ENCODE results near the gene EMC7. TPM values are rescaled to one million over a fixed set of nuclear protein-coding genes. Genes with fewer than 3 reads are reported as not detected.

Gene EMC7
- total RNA-seq, 4 donors from 2014 or later: 1.8 to 39.7 (median 24.5) TPM

DNA sequence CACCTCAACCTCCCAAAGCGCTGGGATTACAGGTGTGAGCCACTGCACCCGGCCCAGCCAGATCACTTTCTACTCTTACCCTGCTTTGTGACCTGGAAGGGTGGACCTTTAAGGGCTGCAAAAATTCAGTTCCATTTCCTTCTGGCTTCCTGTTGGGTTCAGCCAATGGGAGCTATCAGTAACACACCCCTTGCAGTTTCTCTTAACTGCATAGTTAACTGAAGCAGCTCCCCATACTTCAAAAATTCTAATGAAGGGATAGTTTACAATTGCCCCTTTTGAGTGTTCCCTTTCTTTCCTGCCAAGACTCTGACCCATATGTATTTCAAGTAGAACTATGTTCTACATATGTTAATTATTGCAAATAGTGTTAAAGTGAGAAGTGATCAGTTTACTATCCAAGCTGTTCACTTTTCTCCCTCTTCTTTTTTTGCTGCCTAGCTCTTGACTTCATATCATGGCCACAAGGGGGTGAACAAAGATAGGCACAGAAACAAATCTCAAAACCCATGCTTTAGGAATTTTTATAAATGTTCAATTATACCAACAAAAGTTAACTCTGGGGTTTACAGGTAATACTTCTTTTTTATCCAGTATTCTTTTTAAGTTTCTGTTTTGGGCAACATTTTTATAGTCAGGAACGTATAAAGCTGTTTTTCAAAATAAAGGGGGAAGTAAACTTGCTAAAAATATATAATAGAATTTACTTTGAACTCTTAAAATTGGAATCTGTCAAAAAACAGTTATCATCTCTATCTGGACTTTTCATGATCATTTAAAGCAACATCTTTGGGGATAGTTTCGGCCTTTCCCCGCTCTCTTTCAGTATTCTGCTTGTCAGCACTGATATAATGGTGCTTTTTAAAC is 8.4 kb upstream of the EMC7 start:
- no peak overlapping the region for H3K27ac ChIP-seq
- H3K9me3 ChIP-seq: no peaks in the 10 kb centered on the region
- intact Hi-C loops (cut with DNase I; ENCODE audit: low total_unique reads): loop anchor here (10.0 kb wide), 1 partner anchor 235 kb away; the partner anchor contains the start of genes NOP10 and NUTM1
- WGBS, 2 donors (ENCODE audit: low coverage in 1 of 2): 62 to 75% methylated on average over 3 to 5 of the region's 5 CpGs
- H3K4me3 ChIP-seq: no peak overlapping the region
- H3K27me3 ChIP-seq: no peaks in the 10 kb centered on the region
- no peak for DNase-seq
- no peaks in the 10 kb centered on the region for H3K4me1 ChIP-seq
- H3K36me3 ChIP-seq: no peaks in the 10 kb centered on the region
- no peak for TF ChIP-seq EP300 (IDR thresholded peaks at IDR 0.05; ENCODE audit: low read depth)
- TF ChIP-seq, protein P1, sequence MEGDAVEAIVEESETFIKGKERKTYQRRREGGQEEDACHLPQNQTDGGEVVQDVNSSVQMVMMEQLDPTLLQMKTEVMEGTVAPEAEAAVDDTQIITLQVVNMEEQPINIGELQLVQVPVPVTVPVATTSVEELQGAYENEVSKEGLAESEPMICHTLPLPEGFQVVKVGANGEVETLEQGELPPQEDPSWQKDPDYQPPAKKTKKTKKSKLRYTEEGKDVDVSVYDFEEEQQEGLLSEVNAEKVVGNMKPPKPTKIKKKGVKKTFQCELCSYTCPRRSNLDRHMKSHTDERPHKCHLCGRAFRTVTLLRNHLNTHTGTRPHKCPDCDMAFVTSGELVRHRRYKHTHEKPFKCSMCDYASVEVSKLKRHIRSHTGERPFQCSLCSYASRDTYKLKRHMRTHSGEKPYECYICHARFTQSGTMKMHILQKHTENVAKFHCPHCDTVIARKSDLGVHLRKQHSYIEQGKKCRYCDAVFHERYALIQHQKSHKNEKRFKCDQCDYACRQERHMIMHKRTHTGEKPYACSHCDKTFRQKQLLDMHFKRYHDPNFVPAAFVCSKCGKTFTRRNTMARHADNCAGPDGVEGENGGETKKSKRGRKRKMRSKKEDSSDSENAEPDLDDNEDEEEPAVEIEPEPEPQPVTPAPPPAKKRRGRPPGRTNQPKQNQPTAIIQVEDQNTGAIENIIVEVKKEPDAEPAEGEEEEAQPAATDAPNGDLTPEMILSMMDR (IDR thresholded peaks at IDR 0.05): peak; percentile 33 to 47 (median 45)
- in situ Hi-C loops (cut with MboI; ENCODE audit: low pct_ligation_motif_present in 1 of 4, low pct_unique_long_range_greater_than_20kb in 1 of 4, low sequenced_read_pairs in 3 of 4): loop anchor here in 2 of 4 donors (10.0 to 25.0 kb wide), 3 partner anchors 98 to 252 kb away; partner anchors contain the start of genes EMC4 (in 2 of the 2) and LPCAT4 (in 1 of the 2)

DNA sequence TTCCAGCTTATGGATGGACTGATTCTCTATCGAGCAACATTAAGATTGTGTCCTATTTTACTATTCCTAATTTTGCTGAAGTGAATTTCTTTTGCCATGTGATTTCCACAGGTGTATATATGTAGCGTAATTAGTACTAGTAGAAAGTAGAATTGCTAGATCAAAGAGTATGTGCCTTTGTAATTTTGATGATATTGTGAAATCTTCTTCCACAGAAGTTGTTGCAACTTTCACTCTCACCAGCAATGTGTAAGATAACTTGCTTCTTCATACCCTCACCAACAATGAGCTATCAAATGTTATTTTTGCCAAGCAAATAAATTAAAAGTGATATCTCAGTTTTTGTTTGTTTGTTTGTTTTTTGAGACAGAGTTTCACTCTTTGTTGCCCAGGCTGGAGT is 5.7 kb upstream of the EMC7 start:
- Histone ChIP-seq H3K4me1 (peaks cover 0 to 6% (median 3%) of the 10 kb centered on the region in 4 donors), H3K27me3 (no peaks in the 10 kb centered on the region), H3K9me3 (no peaks in the 10 kb centered on the region), H3K27ac (no peak overlapping the region), H3K36me3 (no peaks in the 10 kb centered on the region), H3K4me3 (no peak overlapping the region)
- TF ChIP-seq POLR2AphosphoS5 (IDR thresholded peaks at IDR 0.05) (no peak), EP300 (IDR thresholded peaks at IDR 0.05; ENCODE audit: low read depth) (no peak), POLR2A (IDR thresholded peaks at IDR 0.05) (no peak)
- TF ChIP-seq, protein P1 (IDR thresholded peaks at IDR 0.05): no peak
- in situ Hi-C loops (cut with MboI; ENCODE audit: low pct_ligation_motif_present in 1 of 4, low pct_unique_long_range_greater_than_20kb in 1 of 4, low sequenced_read_pairs in 3 of 4) (loop anchor here in 2 of 4 donors (10.0 to 25.0 kb wide), 3 partner anchors 95 to 255 kb away; partner anchors contain the start of genes EMC4 (in 2 of the 2) and LPCAT4 (in 1 of the 2)), intact Hi-C loops (cut with DNase I; ENCODE audit: low total_unique reads) (loop anchor here (10.0 kb wide), 1 partner anchor 237 kb away; the partner anchor contains the start of genes NOP10 and NUTM1)
- WGBS, 2 donors (ENCODE audit: low coverage in 1 of 2): 87% methylated on average over 2 of the region's 2 CpGs
- DNase-seq: no peak

GRCh38 chr15:34106423-34106822 is 4.8 kb upstream of the EMC7 start:
- H3K27me3 ChIP-seq: no peaks in the 10 kb centered on the region
- in situ Hi-C loops (cut with MboI; ENCODE audit: low pct_ligation_motif_present in 1 of 4, low pct_unique_long_range_greater_than_20kb in 1 of 4, low sequenced_read_pairs in 3 of 4) (loop anchor here in 2 of 4 donors (10.0 to 25.0 kb wide), 3 partner anchors 94 to 256 kb away; partner anchors contain the start of genes EMC4 (in 2 of the 2) and LPCAT4 (in 1 of the 2)), intact Hi-C loops (cut with DNase I; ENCODE audit: low total_unique reads) (loop anchor here (10.0 kb wide), 1 partner anchor 238 kb away; the partner anchor contains the start of genes NOP10 and NUTM1)
- TF ChIP-seq POLR2AphosphoS5 (IDR thresholded peaks at IDR 0.05) (no peak), EP300 (IDR thresholded peaks at IDR 0.05; ENCODE audit: low read depth) (no peak), POLR2A (IDR thresholded peaks at IDR 0.05) (no peak)
- TF ChIP-seq, protein P1 (IDR thresholded peaks at IDR 0.05): no peak
- no peaks in the 10 kb centered on the region for H3K9me3 ChIP-seq
- H3K27ac ChIP-seq: no peak overlapping the region
- DNase-seq: no peak
- 90 to 100% methylated on average over 1 of the region's 1 CpG for WGBS, 2 donors (ENCODE audit: low coverage in 1 of 2)
- no peak overlapping the region for H3K4me3 ChIP-seq
- H3K36me3 ChIP-seq: no peaks in the 10 kb centered on the region
- H3K4me1 ChIP-seq: peaks cover 0 to 7% (median 3%) of the 10 kb centered on the region in 4 donors
